Hepatocyte (in vitro differentiated cells): ENCODE results near the gene TWNK.

ENCODE experiments used
- CTCF ChIP-seq: fragments of 200-600 bp; sonication (generic); IDR thresholded peaks from 2 replicates; pipeline ENCODE4 v1.5.1; 2016; ENCODE audit warnings: antibody characterized with exemption, mild to moderate bottlenecking; ENCODE audit not compliant: poor library complexity
- EZH2 ChIP-seq: fragments of 200-600 bp; sonication (generic); IDR thresholded peaks from 2 replicates; pipeline ENCODE4 v1.6.1; 2016; ENCODE audit warnings: antibody characterized with exemption, mild to moderate bottlenecking, borderline replicate concordance
- EZH2phosphoT487 ChIP-seq: fragments of 200-600 bp; sonication (generic); IDR thresholded peaks from one replicate; pipeline ENCODE4 v1.6.1; 2018; ENCODE audit warnings: antibody characterized with exemption, mild to moderate bottlenecking, low read depth, moderate library complexity; ENCODE audit not compliant: unreplicated experiment, severe bottlenecking

- no peak for TF ChIP-seq EZH2
- no peak for TF ChIP-seq CTCF
- no peak for TF ChIP-seq EZH2phosphoT487
These were observed 39.9 kb downstream of the TWNK start for GRCh38 chr10:101027106-101027720.
